WTC11 (cell line): Measurements from ENCODE around the gene RRAD.
"Not testable (repeated sequence)": the region's sequence is repeated elsewhere in the genome, so short reads cannot be mapped to it uniquely, and the experiment has no call there.

Experiments used
- CTCF ChIP-seq: fragments of 200-600 bp; IDR thresholded peaks from 2 replicates; pipeline ENCODE4 v1.8.0; 2022; ENCODE audit warnings: antibody characterized with exemption
- ESRRA ChIP-seq: sonication (generic); formaldehyde crosslinking; IDR thresholded peaks from 2 replicates; pipeline ENCODE4 v1.8.1; 2022; ENCODE audit warnings: mild to moderate bottlenecking, missing genetic modification reagents, borderline replicate concordance
- FOXP4 ChIP-seq: sonication (generic); formaldehyde crosslinking; IDR thresholded peaks from 2 replicates; pipeline ENCODE4 v1.8.0; 2022; ENCODE audit warnings: mild to moderate bottlenecking, missing genetic modification reagents
- HMGXB4 ChIP-seq: sonication (generic); formaldehyde crosslinking; IDR thresholded peaks from 2 replicates; pipeline ENCODE4 v1.8.1; 2023; ENCODE audit warnings: mild to moderate bottlenecking, moderate library complexity, missing genetic modification reagents
- PRDM15 ChIP-seq: sonication (generic); formaldehyde crosslinking; IDR thresholded peaks from 2 replicates; pipeline ENCODE4 v1.8.0; 2022; ENCODE audit warnings: missing genetic modification reagents
- RELA ChIP-seq: sonication (generic); formaldehyde crosslinking; IDR thresholded peaks from 2 replicates; pipeline ENCODE4 v1.8.1; 2022; ENCODE audit warnings: missing genetic modification reagents, mild to moderate bottlenecking, borderline replicate concordance
- STAT6 ChIP-seq: sonication (generic); formaldehyde crosslinking; conservative IDR thresholded peaks from 2 replicates; pipeline ENCODE4 v1.8.1; 2023; ENCODE audit warnings: mild to moderate bottlenecking, low read depth, missing genetic modification reagents, moderate library complexity
- ZNF281 ChIP-seq: sonication (generic); formaldehyde crosslinking; IDR thresholded peaks from 2 replicates; pipeline ENCODE4 v1.8.0; 2023; ENCODE audit warnings: mild to moderate bottlenecking, missing genetic modification reagents

GRCh38 chr16:66944971-66945370, 19.6 kb upstream of the RRAD start:
- not testable (repeated sequence) for TF ChIP-seq CTCF; FOXP4; RELA; ZNF281 (CRISPR knock-in tag); HMGXB4; ESRRA; PRDM15 (CRISPR knock-in tag); STAT6 (CRISPR knock-in tag)
